Suppressor macrophage treated with lipopolysaccharide for 1 hour (primary cell): ENCODE results near the gene TRAPPC8.
"Not testable (repeated sequence)": the region's sequence is repeated elsewhere in the genome, so short reads cannot be mapped to it uniquely, and the experiment has no call there.

Experiments used
- DNase-seq, 3 donors: peaks; one replicate each; pipeline ENCODE4 v3.0.0-alpha.2; 2020 to 2022

The TRAPPC8 gene

DNA sequence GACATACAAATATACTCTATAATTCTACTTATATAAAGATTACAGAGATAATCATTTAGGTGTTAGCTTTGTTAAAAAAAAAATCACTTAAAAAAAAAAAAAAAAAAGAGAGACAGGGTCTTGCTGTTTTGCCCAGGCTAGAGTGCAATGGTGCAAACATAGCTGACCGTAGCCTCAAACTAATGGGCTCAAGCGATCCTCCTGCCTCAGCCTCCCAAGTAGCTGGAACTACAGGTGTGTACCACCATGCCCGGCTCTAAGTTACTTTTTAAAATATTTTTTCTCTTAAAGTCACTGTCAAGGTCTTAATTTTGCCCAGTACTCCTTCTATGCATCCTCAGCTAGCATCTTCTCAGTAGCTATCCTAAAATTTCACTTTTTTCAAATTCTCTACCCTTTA lies 105.0 kb downstream of the TRAPPC8 start:
- no peak for DNase-seq

DNA sequence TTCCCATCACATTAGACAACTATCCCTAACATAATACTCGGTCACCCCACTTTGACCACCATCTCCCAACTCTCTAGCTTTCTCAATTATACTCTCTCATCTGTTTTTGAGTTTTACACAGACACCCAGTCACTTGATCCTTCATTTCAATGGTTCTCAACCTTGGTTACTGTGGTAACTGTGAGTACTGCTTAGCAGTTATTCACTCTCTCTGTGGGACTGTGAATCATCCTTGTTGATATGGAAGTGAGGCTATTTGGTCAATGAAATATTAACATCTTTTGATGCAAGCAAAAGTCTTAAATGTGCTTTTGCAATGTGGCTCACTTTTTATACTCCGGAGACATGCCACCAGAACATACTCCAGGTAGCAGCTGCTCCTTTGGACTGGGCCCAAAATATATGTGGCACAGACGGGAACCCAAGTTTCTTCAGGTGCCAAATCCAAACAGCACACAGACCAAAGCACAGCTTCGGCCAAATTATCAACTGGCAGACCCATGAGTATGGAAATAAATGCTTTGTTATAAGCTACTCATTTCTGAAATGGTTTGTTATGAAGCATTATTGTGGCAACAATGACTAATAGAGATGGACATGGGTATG lies 107.3 kb downstream of the TRAPPC8 start:
- DNase-seq: no peak

DNA sequence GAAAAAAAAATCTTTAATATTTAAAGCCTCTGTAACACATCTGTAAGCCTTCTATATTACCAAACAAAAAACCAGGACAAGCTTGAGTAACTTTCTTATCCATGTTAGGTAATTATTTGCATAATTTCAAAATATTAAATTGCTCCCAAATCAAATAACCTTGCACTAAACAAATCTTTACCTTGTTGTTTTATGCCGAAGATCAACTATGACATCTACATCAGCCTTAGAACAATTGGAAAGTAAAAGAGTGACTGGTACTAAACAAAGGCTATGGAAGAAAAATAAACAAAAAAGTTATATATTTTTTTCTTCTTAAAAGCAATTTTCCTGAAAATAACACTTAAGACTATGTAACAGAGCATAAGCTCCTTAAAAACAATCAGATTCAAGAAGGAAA lies 111.0 kb downstream of the TRAPPC8 start:
- DNase-seq: no peak

DNA sequence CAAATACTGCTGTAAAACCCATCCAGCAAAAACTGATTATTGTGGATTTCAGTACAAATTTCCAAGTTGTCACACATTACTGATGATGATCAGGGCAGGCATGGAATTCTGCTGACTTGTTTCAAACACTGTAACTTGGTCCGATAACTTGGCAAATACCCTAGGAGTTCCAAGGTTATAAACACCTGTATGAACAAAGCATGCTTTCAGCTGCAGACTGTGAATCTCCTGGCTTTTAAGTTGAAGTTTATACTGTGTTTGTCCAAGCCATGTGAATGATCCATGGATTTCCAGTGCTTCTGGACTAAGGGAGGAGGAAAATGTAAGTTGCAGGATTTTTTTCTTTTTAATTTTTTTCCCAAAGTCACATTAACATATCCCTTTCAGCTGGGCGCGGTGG lies 112.2 kb downstream of the TRAPPC8 start:
- no peak for DNase-seq

DNA sequence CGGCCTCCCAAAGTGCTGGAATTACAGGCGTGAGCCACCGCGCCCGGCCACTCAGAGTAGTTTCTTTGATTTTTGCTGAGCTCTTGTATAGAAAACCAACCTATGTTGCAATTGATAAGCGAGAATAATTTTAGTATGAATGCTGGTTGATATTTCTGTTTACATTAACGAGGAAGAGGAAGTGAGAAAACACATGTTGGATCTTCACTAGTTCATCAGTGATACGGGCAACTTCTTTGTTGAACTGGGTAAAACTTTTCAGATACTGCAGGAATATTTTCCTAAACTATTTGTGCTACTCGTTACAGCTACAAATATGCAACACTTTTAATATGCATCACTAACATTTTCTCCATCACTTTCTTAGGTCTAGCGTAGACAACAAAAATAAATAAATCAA lies 114.3 kb downstream of the TRAPPC8 start:
- no peak for DNase-seq

DNA sequence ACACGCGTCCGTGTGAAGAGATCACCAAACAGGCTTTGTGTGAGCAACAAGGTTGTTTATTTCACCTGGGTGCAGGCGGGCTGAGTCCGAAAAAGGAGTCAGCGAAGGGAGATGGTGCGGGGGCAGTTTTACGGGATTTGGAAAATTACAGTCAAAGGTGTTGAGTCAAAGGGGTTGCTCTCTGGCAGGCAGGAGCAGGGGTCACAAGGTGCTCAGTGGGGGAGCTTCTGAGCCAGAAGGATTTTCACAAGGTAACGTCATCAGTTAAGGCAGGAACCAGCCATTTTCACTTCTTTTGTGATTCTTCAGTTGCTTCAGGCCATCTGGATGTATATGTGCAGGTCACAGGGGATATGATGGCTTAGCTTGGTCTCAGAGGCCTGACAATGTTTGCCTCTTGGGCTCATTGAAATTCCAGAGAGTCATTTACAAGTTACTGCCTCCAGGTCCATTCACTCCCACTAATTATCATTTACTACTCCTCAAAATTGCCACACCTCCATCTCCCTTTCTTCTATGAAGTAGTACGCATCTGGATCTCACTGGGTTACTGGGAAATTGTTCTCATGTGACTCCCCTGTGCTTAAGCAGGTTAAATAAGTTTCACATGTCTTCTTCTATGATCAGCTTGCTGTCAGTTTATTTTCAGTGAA lies 116.1 kb downstream of the TRAPPC8 start:
- DNase-seq: not testable (repeated sequence)

DNA sequence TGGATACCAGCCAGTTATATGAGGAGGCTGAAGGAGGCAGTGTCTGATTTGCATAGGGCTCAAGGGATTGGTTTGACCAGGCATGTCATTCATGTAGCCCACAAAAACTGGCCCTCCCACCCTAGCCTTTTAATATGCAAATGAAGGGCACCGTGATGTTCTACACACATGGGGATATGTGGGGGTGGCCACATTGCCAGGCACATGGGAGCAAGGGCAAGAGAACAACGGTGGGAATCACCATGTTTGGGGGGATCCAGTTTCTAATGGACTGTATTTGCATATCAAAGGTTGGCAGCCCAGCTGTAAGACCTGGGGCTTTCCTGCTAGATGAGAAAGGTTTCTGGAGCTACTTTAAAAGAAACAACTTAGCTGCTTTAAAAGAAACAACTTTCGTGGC lies 117.2 kb downstream of the TRAPPC8 start:
- no peak for DNase-seq

DNA sequence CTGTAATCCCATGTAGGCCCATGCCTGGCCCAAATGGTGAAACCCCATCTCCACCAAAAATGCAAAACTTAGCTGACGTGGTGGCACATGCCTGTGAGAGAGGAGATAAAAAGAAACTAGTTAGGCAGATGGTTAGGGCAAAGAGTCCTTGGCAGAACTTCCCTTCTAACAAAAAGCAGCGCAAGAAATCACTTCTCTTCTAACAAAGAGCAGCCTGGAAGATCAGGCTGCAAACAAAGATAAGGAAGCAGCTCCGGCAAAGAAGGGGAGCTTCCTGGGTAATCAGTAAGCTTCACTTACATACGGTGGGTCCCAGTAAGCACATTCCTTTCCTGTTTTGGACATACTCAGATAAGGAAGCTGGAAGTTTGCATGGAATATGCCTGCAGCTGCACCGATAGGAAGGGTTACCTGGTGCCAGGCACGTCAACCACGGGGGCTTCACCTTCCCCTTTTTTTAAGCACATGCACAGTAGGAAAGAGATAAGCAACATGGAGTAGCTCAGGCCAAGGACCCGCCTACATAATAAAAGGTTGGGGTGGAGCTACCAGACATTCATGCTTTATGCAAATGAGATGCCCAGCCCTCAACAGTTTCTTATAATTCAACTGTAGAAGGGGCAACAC lies 121.3 kb downstream of the TRAPPC8 start:
- peak; percentile 7 to 36 (median 31) for DNase-seq

DNA sequence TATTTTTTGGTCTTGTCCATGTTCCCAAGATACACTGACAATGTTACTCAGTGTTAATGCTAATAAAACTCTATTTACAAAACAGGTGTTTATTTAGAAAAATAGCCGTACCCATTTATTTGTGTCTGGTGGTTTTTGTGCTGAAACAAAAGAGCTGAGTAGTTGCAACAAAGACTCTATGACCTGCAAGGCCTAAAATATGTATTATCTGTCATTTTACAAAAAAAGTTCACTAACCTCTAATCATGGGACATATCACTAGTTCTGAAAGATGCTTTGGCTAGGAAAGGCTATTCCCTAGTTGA lies 123.1 kb downstream of the TRAPPC8 start:
- DNase-seq: no peak

DNA sequence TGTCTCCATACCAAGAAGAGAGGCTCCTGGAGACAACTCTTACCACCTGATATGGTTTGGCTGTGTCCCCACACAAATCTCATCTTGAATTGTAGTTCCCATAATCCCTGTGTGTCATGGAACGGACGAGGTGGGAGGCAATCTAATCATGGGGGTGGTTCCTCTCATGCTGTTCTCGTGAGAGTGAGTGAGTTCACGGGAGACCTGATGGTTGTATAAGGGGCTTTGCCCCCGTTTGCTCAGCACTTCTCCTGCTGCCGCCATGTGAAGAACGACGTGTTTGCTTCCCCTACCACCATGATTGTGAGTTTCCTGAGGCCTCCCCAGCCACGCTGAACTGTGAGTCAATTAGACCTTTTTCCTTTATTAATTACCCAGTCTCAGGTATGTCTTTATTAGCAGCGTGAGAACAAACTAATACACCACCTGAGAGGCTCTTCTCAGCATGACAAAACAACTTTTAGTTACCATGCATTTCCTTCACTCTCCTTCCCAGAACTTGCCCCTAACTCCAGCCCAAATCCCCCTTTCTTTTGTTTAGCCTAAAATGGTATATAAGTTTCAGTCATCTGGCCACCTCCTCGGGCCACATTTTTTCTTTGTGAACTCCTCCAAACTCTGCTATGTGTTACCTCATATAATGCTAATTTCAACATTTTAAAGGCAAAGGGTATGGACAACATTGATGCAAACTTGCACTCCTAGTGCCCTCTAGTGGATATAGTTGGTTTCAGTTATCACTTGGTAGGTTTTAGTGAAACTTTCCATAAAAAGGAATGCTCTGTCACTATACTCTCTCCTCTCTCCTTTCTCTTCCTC lies 123.6 kb downstream of the TRAPPC8 start:
- peak; percentile 80 to 85 (median 82) for DNase-seq

DNA sequence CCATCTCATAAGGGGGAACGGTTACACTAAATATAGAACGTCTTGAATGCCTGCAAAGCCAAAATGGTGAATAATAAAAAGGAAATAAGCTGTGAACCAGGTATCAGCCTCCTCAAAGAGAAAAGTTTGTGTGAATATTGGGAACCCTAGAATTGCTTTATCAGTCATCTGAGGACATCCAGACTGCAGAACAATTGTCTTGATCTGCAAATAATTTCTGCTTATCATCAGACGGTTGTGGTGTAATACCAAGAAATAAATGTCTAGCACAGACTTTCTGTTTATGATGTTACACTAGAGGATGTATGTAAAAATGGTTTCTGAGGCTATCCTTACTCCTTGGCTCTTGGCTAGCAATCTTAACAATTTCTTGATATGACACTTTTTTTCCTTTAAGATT lies 128.8 kb downstream of the TRAPPC8 start:
- no peak for DNase-seq

DNA sequence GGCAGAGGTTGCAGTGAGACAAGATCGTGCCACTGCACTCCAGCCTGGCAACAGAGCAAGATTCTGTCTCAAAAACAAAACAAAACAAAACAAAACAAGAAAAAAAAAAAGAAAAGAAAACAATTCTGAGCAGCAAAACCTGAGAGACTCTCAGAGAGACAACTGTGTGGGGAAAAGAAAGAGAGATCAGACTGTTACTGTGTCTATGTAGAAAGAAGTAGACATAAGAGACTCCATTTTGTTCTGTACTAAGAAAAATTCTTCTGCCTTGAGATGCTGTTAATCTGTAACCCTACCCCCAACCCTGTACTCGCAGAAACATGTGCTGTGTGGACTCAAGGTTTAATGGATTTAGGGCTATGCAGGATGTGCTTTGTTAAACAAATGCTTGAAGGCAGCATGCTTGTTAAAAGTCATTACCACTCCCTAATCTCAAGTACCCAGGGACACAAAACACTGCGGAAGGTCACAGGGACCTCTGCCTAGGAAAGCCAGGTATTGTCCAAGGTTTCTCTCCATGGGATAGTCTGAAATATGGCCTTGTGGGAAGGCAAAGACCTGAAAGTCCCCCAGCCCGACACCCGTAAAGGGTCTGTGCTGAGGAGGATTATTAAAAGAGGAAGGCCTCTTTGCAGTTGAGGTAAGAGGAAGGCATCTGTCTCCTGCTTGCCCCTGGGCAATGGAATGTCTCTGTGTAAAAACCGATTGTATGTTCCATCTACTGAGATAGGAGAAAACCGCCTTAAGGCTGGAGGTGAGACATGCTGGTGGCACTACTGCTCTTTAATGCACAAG lies 132.4 kb downstream of the TRAPPC8 start:
- DNase-seq: not testable (repeated sequence)

DNA sequence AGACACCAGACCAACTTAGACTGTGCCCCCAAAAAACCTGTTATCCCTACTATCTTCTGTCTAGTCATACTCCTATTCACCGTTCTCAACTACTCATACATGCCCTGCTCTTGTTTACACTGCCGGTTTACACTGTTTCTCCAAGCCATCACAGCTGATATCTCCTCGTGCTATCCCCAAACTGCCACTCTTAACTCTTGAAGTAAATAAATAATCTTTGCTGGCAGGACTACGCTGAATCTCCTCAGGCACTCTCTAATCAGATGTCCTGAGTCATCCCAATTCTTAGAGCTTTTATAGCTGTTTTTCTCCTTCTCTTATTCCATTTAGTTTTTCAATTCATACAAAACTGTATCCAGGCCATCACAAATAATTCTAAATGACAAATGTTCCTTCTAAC lies 133.9 kb downstream of the TRAPPC8 start:
- DNase-seq: not testable (repeated sequence)

DNA sequence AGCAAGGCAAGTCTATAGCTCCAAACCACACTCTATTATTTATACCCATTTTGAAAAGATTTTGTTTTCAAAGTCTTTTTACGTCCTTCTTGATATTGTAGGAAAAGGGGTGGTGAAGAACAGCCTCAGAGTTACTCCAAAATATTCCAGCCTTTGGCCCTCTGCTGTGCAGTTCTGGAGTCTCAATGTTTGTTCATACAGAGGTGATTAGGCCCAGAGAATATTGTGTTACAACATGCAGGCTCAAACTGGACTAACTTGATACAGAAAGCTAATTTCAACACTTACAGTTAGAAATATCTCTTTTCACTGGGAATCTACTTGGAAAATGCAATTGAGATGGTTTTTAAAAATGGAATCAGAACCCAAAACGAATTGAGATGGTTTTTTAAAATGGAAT lies 141.8 kb downstream of the TRAPPC8 start:
- no peak for DNase-seq

DNA sequence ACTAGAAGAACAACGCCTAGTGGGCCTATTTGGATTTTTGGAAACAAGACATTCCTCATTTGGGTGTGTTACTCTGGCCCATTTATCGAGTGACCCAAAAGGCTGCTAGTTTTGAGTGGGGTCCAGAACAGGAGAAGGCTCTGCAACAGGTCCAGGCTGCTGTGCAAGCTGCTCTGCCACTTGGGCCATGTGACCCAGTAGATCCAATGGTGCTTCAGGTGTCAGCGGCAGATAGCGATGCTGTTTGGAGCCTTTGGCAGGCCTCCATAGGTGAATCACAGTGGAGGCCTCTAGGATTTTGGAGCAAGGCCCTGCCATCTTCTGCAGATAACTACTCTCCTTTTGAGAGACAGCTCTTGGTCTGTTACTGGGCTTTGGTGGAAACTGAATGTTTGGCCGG lies 143.7 kb downstream of the TRAPPC8 start:
- not testable (repeated sequence) for DNase-seq

DNA sequence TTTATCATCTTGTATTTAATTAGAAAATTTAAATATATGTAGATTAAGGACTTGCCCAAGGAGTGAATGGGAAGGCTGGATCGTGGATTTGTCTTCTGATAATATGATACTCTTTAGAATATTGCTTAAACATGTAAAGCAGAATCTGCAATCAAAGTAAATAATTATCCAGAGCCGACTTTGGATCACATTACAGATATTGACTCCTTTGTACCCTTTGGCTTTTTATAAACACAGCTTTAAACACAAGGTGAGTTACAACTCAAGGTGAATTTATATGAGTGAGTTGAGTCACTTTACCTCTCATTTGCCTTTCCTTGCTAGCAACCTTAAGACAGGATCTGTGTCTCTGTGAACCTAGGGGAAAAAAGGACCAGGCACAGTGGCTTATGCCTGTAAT lies 144.5 kb downstream of the TRAPPC8 start:
- no peak for DNase-seq

DNA sequence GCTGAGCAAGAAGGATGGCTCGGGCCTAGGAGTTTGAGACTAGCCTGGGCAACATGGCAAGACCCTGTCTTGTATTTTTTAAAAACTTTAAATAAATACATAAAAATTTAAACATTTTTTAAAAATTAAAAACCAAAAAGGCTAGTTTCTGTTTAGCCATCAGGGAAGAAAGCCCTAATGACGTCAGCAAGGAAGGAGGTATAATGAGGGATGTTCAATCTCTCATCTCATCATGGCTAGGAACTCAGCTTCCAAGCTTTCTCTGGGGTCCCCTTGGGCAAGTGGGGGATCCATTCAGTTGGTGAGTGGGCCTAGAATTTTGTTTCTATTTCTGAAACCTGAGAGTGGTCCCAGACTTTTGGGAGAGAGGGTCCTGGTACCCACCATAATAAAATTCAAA lies 147.2 kb downstream of the TRAPPC8 start:
- no peak for DNase-seq

DNA sequence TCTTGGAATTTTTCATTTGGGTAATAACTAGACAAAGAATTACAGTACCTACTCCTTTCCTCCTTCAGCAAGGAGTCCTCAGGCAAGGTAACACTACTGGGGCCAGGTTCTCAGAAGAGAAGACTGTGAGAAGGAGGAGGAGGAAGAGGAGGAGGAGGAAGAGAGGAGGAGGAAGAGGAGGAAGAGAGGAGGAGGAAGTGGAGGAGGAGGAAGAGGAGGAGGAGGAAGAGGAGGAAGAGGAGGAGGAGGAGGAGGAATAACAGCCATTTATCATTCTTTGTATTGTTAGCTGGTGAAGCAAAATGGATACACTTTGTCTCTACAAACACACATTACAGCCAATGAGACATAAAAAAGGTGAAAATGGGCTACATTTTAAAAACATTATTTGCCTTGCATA lies 149.4 kb downstream of the TRAPPC8 start:
- no peak for DNase-seq

DNA sequence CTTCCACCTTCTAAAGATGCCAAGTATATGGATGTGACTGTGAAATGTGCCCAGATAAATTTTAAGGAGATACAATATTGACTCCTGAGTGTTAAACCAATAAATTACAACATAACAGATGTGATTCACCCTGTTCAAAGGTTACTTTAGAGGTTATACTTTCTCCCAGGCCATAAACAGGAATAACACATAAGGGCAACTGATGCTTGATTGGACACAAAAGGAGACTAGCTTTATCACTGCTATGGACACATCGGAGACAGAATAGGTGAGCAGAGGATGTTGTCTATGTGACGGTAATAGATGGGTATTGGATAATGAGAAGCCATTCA lies 150.4 kb downstream of the TRAPPC8 start:
- DNase-seq: peak in 1 of 3 donors; percentile 10

DNA sequence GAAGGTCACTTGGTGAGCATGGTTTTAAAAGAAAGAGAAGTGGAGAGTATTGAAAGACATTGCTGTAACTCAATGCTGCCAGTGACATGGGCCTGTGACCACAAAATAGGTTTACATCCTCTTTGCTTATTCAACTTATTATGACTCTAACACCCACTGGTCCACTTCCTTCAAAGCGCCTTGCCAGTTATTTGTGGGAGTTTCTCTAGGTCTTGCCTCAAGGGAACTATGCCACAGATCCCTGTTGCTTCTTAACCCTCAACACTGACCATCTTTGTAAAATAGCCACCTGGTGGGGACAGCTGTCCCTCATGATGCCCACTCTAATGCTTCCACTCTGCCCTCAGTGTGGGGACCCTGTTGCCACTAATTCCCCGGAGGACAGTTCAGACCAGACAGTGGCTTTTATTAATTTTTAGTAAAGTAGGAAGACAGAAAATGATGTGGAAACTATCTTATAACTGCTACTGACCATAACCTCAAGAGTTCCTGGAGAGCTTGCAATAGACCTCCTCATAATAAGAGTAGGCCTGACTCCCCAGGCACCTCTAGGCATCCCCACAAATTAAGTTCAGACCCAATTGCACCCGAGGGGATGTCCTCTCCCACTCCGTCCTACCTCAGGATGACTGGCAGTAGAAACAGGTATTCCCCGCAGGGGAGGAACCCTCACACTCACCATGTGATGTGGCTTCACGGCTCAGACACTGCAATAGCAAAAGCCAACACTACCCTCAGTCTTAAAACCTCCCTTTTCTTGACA lies 150.9 kb downstream of the TRAPPC8 start:
- peak; percentile 75 to 87 (median 85) for DNase-seq

DNA sequence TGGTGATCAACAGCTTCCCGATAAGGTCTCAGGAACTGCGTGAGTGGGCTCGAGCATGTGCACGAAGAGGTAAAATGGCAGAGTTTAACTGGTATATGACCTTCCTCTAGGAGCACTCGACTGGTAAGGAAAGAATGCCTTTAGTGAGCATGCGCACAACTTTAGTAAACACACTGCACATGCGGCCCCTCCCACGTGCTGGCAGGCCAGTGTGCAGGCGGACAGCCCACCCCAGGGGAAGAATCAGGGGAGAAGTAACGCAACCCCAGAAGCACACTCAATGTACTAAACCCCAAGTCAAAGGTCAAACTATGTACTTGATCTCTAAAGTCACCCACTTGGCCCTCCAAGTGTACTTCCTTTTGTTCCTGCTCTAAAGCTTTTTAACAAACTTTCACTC lies 153.5 kb downstream of the TRAPPC8 start:
- DNase-seq: no peak

DNA sequence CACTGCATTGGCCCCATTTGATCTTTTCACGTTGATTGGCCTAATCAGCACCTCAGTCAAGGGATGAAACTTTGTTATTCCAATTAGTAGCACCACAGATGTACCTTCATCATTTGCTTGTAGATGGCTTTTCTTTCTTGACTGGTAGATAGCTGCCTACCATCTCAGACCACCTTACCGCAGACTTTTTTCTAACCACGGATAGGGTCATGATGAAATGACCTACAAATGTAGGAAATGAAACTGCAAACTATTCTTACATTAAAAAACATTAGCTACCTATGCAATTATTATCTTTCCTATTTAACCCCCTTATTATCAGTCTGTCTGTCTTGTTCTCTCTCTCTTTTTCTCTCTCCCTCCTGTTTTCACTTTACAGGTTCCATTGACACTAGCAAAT lies 159.9 kb downstream of the TRAPPC8 start:
- DNase-seq: no peak
